BE2C (cell line): Measurements from ENCODE around the gene EXOC3L1.

Experiments
- DNase-seq: peaks from one replicate; pipeline ENCODE4 v3.0.0-alpha.2; 2020
- H3K27me3 ChIP-seq: fragments of 250-450 bp; sonication (Bioruptor Pico); 2 replicates; pipeline ENCODE4 v1.5.1; 2020; ENCODE audit warnings: mild to moderate bottlenecking
- H3K36me3 ChIP-seq: fragments of 250-450 bp; sonication (Bioruptor Pico); 2 replicates; pipeline ENCODE4 v1.5.1; 2020; ENCODE audit warnings: mild to moderate bottlenecking
- H3K4me1 ChIP-seq: fragments of 250-450 bp; sonication (Bioruptor Pico); 2 replicates; pipeline ENCODE4 v1.5.1; 2020
- H3K4me3 ChIP-seq: 2 replicates; pipeline ENCODE4 v1.5.1; 2011; ENCODE audit warnings: low read depth, low read length
- H3K9me3 ChIP-seq: fragments of 250-450 bp; sonication (Bioruptor Pico); 2 replicates; pipeline ENCODE4 v1.5.1; 2020
- TF ChIP-seq, protein P1 (sequence below): IDR thresholded peaks from 2 replicates; pipeline ENCODE4 v1.5.1; 2012; ENCODE audit warnings: mild to moderate bottlenecking, low read depth, low read length

Gene EXOC3L1

DNA sequence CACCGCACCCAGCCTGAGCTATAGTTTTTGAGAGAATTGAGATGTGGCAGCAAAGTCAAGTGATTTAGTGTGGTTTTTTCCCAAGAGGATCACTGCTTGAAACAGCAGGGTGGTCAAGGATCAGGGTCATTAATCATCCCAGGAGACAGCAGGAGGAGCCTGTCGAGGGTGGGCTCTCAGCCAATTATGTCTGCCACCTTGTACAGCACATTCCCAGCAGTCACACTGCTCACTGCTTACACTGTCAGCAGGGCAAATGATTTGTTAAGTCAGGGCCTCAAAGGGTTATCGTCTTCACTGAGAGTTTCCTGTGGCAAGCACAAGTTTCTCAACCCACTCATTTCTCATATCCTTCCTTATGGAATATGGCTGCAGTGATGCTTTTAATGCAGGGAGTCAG is 52.3 kb downstream of the EXOC3L1 start:
- Histone ChIP-seq H3K27me3 (no peaks in the 10 kb centered on the region), H3K9me3 (no peaks in the 10 kb centered on the region), H3K36me3 (peaks cover 69% of the 10 kb centered on the region), H3K4me1 (no peaks in the 10 kb centered on the region), H3K4me3 (no peak overlapping the region)
- TF ChIP-seq, protein P1, sequence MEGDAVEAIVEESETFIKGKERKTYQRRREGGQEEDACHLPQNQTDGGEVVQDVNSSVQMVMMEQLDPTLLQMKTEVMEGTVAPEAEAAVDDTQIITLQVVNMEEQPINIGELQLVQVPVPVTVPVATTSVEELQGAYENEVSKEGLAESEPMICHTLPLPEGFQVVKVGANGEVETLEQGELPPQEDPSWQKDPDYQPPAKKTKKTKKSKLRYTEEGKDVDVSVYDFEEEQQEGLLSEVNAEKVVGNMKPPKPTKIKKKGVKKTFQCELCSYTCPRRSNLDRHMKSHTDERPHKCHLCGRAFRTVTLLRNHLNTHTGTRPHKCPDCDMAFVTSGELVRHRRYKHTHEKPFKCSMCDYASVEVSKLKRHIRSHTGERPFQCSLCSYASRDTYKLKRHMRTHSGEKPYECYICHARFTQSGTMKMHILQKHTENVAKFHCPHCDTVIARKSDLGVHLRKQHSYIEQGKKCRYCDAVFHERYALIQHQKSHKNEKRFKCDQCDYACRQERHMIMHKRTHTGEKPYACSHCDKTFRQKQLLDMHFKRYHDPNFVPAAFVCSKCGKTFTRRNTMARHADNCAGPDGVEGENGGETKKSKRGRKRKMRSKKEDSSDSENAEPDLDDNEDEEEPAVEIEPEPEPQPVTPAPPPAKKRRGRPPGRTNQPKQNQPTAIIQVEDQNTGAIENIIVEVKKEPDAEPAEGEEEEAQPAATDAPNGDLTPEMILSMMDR = no peak
- DNase-seq = no peak
